DLD1 (cell line): ENCODE data around the gene FGF11.

Experiments
- in situ Hi-C: cut with HindIII; loops from 2 replicates; pipeline ENCODE4 v1.10.0; 2017; ENCODE audit warnings: low sequenced_read_pairs

Gene FGF11

GRCh38 chr17:7429722-7430121, 9.6 kb upstream of the FGF11 start:
- in situ Hi-C loops = no loop called here

- in situ Hi-C loops = no loop called here
These were observed 8.1 kb upstream of the FGF11 start for GRCh38 chr17:7431231-7431630.

- in situ Hi-C loops = no loop called here
These were observed 7.0 kb upstream of the FGF11 start for GRCh38 chr17:7432296-7432695.

DNA sequence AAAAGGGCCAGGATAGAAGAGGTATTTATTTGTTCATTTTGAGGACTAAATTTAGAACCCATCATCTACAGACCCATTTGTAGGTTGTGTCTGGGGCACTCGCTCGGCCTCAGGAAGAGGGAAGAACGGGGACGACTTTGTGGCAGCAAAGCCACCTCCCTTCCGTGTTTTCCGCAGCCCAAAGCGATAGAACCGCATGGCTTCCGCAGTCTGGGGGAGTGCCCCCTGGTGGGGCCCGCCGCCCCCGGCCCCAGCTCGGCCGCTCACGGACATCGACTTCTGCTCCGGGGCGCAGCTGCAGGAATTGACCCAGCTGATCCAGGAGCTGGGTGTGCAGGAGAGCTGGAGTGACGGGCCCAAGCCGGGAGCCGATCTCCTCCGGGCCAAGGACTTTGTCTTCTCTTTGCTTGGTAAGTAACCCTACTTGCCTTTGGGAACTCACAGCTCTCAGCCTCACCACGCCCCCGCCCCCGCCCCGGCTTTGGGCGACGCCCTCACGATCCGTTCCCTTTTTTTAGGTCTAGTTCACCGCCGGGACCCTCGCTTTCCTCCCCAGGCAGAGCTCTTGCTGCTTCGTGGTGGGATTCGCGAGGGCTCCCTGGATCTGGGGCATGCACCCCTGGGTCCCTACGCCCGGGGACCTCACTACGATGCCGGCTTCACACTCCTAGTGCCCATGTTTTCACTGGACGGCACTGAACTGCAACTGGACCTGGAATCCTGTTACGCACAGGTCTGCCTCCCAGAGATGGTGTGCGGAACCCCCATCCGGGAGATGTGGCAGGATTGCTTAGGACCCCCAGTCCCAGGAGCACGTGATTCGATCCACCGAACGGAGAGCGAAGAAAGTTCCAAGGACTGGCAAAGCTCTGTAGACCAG, 3.4 kb upstream of the FGF11 start:
- in situ Hi-C loops = no loop called here

GRCh38 chr17:7436556-7437368, 2.5 kb upstream of the FGF11 start:
- in situ Hi-C loops = no loop called here

- in situ Hi-C loops = no loop called here
These were observed 1.9 kb upstream of the FGF11 start for GRCh38 chr17:7437369-7437863.

- in situ Hi-C loops = no loop called here
These were observed 1.2 kb upstream of the FGF11 start for GRCh38 chr17:7437950-7438614.

DNA sequence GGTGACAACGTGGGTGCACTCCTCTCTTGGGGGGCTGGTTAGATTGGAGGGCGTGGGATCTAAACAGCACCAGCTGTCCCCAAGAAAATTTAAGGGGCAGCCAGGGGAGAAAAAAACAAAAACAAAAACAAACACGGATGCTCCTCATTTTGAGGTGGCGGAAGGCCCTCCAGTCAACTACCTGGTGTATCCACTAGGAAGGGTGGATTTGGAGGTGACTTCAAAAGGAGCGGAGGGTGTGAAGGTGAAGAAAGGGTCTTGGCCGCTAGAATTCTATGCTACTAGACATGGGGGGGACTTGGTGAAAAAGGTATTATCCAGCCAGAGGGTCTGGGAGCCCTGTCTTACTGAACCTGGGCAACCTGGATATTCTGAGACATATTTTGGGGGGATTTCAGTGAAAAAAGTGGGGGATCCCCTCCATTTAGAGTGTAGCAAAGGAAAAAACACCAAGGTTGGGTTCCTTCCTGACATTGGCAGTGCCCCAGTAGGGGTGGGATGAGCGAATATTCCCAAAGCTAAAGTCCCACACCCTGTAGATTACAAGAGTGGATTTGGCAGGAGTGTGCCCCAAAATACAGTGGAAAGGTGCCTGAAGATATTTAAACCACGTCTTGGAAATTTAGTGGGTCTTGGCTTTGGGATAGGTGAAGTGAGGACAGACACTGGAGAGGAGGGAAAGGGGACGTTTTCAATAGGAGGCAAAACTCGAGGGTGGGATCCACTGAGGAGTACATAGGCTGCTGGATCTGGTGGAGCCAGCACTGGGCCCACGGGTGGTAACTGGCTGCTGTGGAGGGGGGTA, 454 bp upstream of the FGF11 start:
- in situ Hi-C loops = no loop called here

GRCh38 chr17:7440113-7440833, 961 bp downstream of the FGF11 start:
- in situ Hi-C loops = no loop called here

GRCh38 chr17:7440834-7441195, 1.5 kb downstream of the FGF11 start:
- in situ Hi-C loops = no loop called here

DNA sequence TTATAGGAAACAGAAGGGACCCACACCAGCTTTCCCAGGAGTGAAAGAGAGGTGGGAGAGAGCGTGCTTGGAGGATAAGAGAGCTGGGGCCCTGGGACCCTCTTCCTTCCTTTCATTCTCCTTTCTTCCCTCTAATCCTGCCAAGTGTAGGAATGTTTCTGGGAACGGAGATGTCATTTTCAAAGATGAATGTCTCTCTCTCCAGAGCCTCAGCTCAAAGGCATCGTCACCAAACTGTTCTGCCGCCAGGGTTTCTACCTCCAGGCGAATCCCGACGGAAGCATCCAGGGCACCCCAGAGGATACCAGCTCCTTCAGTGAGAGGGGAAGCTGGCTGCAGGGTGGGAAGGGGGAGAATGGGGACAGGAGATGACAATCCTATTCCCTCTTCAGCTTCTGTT, 2.0 kb downstream of the FGF11 start:
- in situ Hi-C loops = no loop called here

DNA sequence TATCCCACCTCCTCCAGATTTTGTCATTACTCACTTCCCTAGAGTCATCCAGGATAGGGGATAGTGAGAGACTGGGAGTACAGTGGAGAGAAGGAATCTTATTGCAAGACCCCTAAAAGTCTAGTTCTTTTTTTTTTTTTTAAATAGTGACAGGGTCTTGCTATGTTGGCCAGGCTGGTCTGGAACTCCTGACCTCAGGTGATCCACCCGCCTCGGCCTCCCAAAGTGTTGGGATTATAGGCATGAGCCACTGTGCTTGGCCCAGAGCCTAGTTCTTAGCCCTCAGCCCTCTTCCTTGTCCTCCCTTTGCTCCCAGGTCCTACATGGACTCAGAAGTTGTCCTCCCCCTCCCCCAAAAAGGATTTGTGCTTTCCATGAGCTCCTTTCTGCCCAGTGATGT, 2.8 kb downstream of the FGF11 start:
- in situ Hi-C loops = no loop called here

GRCh38 chr17:7443499-7444485, 4.5 kb downstream of the FGF11 start:
- in situ Hi-C loops = no loop called here

DNA sequence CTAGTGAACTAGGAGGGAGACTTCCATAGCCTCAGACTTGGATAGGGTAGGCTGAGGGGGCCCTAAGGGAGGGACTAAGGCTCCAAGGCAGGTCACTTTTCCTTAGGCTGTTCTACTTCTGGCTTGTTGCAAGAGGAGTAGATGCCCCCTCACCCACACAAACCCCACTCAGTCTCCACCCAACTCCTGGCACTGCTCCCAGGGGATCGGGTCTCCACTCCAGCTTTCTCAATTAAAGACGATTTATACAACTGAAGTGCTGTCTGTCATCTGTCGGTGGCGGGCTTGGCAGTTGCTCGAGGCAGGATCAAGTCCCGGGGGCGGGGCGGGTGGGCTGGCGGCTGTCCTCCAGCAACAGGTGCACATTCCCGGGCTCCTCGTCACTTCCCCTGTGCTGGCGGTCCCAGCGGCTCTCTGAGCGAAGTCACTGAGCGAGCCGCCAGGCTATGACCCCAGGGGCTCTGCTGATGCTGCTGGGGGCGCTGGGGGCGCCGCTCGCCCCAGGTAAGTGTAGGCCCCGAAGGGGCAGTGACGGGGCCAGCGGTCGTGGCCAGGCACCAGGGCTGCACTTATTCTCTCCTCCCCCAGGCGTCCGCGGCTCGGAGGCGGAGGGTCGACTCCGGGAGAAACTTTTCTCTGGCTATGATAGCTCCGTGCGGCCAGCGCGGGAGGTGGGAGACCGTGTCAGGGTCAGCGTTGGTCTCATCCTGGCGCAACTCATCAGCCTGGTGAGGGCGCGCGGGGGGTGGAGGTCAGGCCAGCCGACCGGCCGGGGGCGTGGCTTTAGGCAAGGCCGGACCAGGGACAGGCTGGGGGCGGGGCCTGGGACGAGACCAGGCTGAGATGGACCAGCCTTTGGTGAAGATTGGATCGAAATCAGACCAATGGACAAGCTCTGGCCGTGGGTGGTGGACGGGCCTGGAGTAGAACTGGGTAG, 5.6 kb downstream of the FGF11 start, which contains the start of gene CHRNB1:
Gene CHRNB1 (plus strand): TSS at position 380 of the 937 bp plus-strand sequence. CDS start 67 bp downstream, at position 447.
- in situ Hi-C loops = no loop called here

GRCh38 chr17:7445619-7445968, 6.3 kb downstream of the FGF11 start:
- in situ Hi-C loops = no loop called here

GRCh38 chr17:7448461-7448860, 9.1 kb downstream of the FGF11 start:
- in situ Hi-C loops = no loop called here

DNA sequence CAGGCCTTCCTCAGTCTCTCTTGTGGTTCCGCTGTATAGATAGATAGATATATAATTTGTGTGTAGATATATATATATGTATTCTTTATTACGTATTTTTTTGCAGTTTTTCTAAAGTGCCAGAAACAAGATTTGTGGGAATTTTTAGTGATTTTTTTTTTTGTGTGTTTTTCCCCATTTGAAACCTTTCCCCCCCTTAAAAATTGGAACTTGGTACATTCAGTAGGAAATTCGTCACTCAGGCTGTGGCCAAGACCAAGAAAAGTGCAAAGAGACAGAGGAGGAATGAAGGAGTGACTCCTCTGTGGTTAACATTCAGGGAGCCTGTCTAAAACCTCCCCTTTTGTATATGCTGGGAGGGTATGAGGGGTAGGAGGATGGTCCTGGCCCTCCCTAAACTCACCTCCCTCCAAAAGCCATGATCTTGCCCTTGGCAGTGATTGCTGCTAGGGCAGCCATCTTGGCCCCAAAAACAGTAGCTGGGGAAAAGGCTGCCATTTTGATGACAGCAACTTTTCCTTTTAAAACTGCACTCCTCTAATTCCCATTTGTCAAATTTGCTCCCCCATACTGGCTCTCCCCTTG, 20.7 kb downstream of the FGF11 start:
- in situ Hi-C loops = no loop called here
